ENCODE measurements around the gene MYD88.
"Not testable (repeated sequence)": the region's sequence is repeated elsewhere in the genome, so short reads cannot be mapped to it uniquely, and the experiment has no call there.

MYD88 gene

DNA sequence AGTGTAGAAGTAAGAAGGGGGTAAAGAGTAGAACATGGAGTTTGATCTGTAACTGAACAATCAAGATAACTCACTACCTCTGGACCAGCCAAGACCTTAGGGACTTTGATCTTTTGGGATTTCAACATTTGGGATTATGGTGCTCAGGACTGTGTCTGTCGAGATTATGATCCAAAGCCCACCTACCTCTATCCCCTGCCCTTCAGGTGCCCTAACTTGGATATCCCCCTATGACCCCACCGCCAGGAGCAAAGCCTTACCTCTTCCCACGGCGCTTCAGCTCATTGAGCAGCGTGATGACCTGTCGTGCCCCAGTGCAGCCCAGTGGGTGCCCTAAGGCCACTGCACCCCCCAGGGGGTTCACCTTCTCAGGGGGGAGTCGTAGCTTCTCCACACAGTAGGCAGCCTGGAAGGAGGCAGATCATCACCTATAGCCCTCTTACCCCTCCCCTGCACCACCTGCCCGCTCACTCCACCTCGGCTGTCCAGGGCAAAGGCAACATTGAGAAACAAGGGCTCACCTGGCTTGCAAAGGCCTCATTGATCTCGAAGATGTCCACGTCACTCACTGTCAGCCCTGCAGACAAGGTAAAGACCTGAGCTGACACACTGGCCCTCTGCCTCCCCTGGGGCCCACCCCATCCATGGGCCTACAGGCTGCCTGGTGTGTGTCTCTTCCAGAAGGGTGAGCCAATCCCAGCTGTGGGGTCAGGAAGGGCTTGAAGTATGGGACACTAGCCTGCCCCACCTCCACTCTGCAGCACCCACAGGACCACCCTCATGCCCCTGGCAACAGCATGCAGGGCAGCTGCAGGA, 12.9 kb upstream of the MYD88 start:
- no peak for FAIRE-seq

DNA sequence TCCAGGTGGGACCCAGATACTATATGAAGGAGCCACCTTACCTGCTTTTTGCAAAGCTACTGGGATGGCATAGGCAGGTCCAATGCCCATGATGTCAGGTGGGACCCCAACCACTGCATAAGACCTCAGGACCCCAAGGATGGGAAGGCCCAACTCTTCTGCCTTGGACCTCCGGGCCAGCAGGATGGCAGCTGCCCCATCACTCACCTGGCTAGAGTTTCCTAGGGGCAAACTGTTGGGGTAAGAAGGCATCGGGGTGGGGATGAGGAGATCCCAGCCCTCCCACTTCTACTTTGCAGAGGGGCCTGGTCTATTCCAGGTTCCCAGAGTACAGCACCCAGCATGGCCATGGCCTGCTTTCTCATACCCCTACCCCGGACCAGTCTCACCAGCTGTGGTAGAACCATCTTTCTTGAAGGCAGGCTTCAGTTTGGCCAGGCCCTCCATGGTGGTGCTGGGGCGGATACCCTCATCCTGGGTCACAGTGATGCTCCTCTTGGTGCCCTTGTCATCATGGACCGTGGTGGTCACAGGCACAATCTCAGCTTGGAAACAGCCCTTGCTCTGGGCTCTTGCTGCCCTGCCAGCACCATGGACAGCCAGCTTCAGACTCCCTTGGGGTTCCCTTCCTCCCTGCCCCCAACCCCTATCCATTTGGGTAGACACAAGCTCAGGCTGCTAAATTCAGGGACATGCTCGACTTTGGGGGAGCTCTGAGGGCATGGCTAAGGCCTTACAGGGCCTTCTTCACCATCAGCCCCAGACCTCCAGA, 12.2 kb upstream of the MYD88 start:
- FAIRE-seq (no peak), DNase-seq (ENCODE audit: low spot score) (no peak)

More for the DNA sequence above, 12.9 kb upstream of the MYD88 start:
- DNase-seq (ENCODE audit: low spot score) = no peak

DNA sequence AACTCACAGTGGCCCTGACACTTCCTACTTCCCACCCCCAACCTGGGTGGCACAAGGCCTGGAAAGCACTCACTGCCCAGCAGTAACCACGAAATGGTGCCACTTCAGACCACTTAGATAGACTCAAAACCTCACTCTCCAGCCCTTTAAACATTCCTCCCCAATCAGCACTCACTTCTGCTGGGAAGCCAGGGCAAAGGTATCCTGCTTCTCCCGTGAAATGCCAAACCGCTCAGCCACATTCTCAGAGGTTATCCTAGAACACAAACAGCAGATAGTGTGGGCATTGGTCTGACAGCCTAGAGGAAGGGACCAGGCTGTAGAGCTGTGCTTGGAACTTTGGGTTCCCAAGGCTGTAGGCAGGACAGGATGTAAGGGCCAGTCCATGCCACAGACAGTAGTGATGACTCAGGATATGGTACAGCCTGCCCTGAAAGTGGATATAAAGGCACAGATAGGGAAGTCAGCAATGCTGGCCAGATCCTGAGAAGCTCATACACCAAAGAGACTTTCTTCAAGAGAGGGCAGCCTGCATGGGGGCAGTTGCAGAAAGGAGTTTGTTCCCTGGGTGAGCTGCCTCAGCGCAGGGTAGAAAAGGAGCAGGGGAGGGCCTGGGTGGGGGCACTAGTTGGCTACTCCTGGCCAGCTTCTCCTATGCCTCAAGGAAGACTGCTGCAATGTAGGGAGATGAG, 10.7 kb upstream of the MYD88 start:
- no peak for FAIRE-seq
- no peak for DNase-seq (ENCODE audit: low spot score)

DNA sequence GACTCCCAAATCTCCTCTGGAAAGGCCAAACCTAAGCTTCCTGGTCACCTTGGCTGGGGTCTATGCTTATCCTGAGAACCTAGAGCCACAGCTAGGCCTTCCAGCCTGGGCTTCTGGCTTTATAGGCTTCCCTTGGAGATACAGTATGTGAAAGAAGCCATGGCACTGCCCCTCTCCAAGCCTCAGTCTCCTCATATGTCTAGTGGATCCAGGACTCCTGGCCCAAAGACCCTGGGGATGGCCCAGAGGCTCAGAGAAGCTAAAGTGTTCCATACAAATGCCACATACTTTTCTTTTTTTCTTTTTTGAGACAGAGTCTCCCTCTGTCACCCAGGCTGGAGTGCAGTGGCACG, 10.2 kb upstream of the MYD88 start:
- FAIRE-seq (no peak), DNase-seq (ENCODE audit: low spot score) (no peak)

DNA sequence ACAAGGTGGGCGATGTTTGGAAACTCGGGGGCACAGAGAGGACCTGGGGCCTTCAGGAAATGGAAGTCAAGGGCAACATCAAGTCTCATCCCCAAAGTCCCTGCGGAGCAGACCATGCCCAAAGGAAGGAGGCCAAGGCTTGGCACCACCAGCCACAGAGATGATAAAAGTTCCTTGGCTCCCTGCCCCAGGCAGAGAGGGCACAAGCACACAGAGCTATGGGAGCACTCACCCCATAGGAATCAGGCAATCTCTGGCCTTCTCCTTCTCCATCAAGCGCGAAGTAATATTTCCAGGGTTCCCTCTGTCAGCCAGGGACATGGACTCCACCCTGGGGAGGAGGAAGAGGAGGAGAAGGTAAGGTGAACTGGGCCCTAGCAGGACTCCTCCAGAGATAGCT, 9.4 kb upstream of the MYD88 start:
- FAIRE-seq (no peak), DNase-seq (ENCODE audit: low spot score) (no peak)

DNA sequence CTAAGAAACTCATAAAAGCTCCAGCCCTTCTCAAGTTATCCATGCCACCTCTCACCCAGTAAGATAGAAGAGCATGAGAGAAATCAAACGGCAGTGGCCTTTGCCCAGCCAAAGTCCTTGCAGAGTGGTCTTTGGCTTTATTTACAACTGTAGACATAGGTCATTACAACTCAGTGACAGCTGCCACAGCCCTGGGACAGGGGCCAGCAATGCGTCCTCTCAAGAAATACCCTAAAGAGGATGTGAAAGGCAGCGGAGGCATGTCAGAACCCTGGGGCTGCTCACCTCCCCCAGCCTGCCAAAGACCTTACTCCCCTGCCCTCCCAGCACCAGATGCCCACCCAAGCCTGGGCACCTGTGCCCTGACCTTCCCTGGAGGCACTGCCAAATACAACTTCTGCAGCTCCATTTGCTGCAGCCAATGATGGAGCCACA, 7.8 kb upstream of the MYD88 start:
- FAIRE-seq = no peak
- DNase-seq (ENCODE audit: low spot score) = no peak

DNA sequence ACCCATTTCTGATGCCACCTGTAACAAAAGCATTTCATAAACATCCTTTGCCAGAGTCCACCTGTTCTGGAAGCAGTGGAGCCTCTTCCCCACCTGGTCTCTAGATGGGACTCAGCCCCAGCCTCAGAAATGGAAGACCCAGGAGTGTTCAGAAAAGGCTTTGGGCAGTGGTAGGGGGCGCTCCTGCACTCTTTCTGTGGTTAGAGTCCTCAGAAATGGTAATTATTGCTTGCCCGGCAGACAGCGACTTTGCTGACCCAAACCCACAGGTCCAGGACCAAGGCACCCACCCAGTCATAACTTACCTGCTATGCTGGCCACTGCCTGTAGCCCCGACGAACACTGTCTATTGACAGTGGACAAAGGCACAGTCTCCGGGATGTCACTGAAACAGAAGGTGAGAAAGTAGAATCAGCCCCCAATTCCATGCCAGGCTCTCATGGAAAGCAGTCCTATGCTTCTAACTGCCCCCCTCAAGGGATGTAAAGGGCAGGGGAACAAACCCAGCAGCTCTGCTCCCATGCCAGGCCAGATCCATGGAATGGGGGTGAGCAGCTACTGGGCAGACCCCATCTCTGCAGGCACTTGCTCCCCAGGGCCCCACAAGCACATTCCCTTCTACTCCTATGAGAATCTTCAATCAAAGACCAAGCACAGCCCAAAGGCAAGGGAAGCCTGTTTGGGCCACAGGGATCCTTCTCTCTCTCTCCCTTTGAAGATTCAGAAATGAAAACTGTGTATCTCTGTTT, 6.7 kb upstream of the MYD88 start:
- DNase-seq (ENCODE audit: low spot score) (no peak), FAIRE-seq (no peak)

DNA sequence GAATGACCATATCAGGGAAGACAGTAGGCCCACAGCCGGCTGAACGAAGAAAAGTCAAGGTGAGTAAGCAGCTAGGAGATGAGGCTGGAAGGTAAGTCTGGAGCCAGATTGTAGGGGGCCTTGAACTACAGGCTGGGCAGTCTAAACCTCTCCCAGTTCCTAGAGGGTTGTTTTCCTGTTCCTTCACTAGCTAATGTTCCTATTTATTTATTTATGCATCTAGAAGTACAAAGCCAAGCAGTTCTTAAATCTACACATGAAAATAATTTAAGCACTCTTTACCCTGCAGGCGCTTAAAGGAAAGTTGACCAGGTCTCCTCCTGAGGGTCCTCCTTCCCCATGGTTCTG, 5.3 kb upstream of the MYD88 start:
- DNase-seq (ENCODE audit: low spot score) (no peak), FAIRE-seq (no peak)

DNA sequence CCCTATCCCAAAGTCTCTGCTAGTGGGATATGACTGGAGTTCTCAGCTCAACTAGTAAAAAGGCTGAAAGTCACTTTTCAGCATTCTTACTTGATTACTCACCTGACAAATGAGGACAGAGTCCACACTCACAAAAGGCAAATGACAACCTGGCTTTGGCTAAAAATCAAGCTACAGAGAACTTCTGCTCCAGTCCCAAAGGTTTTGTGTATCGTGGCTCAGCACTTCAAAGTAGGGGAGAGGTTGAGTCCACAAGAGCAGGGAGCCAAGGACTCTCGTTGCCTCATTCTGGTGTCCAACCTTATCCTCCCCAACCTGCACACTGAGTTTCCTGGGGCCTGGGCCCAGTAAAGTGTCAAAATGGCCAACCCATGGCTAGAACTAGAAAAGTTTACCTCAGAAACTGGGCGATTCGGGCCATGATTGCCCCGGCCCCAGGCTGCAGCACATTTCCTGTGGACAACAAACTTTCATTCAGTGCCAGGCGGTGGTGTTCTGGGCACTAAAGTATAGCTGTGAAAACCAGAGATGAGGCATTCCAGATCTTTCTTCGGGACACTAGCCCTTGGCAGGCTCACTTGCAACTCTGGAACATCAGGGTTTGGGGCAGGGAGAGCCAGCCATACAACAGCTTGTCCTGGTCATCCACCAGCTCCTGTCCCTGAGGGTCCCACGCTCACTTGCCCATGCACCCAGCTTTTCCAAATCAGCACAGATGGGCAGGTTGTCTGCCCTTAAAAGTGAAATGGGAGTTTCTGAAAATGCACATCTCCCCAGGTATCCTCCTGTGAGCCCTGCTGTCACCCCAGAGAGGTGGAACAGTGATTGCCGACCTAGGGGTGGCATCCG, 4.7 kb upstream of the MYD88 start:
- DNase-seq (ENCODE audit: low spot score) = no peak
- FAIRE-seq = no peak

DNA sequence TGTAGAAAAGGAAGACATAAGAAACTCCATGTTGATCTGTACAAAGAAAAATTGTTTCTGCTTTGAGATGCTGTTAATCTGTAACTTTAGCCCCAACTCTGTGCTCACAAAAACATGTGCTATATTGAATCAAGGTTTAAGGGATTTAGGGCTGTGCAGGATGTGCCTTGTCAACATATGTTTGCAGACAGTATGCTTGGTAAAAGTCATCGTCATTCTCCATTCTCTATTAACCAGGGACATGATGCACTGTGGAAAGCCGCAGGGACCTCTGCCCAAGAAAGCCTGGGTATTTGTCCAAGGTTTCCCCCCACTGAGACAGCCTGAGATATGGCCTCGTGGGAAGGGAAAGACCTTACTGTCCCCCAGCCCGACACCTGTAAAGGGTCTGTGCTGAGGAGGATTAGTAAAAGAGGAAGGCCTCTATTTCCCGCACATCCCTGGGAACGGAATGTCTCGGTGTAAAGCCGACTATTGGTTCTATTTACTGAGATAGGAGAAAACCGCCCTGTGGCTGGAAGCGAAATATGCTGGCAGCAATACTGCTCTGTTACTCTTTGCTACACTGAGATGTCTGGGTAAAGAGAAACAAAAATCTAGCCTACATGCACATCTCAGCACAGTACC, 3.8 kb upstream of the MYD88 start:
- FAIRE-seq; DNase-seq (ENCODE audit: low spot score): not testable (repeated sequence)

DNA sequence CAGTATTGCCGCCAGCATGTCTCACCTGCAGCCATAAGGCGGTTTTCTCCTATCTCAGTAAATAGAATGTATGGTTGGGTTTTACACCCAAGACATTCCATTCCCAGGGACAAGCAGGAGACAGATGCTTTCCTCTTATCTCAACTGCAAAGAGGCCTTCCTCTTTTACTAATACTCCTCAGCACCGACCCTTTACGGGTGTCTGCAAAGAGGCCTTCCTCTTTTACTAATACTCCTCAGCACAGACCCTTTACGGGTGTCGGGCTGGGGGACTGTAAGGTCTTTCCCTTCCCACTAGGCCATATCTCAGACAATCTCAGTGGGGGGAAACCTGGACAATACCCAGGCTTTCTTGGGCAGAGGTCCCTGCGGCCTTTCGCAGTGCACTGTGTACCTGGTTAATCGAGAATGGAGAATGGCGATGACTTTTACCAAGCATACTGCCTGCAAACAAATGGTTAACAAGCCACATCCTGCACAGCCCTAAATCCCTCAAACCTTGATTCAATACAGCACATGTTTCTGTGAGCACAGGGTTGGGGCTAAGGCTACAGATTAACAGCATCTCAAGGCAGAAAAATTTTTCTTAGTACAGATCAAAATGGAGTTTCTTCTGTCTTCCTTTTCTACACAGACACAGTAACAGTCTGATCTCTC, 2.7 kb upstream of the MYD88 start:
- not testable (repeated sequence) for DNase-seq (ENCODE audit: low spot score); FAIRE-seq

DNA sequence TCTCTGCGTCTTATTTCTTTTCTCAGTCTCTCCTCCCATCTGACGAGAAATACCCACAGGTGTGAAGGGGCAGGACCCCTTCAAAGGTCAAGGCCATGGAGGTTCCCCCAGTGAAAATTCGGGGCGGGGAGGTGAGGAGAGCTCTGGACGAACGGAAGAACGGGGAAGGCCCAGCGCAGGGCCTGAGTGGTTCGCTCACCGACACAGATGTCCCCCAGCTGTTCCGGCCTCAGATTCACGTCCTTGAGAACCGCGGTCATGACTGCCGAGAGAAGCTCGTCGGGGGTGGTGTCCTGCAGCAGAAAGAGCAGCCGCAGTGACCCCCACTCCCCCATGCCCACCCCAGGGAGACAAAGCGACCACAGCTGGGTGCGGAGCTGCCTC, 2.1 kb upstream of the MYD88 start:
- no peak for DNase-seq (ENCODE audit: low spot score)
- FAIRE-seq = no peak

DNA sequence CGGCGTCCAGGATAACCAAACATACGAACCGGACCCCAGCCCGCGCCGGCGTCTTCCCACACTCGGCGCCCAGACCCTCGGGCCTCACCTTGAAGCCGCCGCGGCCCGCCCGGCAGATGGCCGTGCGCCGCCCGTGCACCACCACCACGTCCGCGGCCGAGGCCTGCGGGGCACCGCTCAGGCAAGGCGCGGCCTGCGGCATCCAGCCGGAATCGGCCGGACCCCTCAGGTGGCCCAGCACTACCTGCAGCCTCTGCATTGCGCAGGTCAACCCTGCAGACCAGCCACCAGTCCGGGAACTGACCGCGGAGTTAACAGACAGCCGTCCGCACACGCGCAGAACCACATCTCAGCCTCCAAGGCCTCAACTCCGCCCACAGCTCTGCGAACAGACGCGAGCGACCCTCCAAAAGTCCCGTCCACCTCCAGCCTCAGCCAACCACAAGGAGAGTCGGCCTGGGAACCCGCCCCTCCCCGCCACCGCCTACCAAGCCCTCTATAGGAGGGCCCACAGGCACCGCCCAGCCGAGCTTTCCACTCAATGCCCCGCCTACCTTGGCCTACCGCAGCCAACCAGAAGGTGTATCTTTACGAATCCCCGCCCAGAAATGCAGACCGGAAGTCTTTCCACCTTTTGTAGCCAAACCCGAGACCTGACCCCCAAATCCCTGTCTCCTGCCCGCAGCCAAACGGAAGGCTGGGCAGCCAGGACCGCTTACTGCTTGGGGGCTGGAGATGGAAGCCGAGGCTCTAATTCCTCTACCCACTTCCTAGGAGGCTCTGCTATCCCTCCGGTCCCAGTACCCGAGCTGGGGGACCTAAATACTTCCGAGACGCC, 1.5 kb upstream of the MYD88 start, which contains the start of gene ACAA1:
ACAA1 (minus strand) TSS at position 351 of the 838 bp plus-strand sequence; CDS start at position 259, 92 bp downstream.
- peak; percentile 89 for FAIRE-seq
- DNase-seq (ENCODE audit: low spot score) = peak; percentile 94

DNA sequence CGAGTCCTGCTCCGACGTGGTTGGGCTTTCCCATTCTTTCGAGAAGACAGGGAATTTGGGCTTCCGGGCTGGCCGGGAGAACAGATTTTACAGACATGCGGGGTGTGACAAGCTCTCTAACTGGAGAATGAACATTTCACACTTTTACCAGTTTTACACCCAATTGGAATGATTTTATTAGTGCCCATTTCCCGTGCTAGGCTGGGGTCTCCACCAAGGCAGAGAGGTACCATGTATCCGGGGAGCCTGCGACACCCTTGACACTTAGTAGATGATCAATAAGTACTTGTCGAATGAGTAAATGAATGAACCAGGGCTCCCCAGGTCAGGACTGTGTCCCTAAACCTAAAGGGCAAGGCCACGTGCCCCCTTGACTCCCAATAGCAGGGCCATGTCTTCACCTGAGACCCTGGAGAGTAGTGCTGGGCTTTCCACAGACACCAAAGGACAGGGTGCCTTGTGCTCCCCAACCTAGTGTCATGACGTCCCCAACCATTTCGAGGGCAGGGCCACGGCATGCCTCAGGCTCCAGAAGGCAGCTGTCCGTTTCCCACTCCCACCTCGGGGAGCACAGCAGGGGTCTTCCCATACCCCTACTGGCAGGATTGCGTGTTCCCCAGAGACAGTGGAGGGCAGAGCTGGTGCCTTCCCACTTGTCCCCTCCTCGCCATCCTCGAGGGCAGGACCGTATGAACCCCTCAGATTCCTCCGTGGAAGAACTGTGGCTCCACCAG, 679 bp upstream of the MYD88 start:
- DNase-seq (ENCODE audit: low spot score) (no peak), FAIRE-seq (no peak)

DNA sequence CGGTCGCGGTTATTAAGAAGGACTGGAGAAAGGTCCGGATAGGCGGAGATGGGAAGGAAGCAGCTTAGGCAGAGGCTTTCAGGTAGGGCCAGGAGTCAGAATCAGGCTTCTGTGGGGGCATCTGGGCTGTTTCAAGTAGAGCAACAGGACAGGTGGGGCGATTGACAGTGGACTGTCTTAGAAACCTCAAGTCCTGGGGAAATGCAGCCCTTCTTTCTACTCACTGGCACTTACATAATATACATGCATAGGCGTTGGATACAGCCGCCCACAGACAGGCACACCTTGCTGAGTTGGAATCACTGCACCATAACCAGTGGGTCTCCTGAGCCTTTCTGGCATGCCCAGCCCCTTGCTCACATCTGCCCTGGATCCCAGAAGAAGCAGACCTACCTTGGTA, 730 bp downstream of the MYD88 start:
- no peak for FAIRE-seq
- no peak for DNase-seq (ENCODE audit: low spot score)

DNA sequence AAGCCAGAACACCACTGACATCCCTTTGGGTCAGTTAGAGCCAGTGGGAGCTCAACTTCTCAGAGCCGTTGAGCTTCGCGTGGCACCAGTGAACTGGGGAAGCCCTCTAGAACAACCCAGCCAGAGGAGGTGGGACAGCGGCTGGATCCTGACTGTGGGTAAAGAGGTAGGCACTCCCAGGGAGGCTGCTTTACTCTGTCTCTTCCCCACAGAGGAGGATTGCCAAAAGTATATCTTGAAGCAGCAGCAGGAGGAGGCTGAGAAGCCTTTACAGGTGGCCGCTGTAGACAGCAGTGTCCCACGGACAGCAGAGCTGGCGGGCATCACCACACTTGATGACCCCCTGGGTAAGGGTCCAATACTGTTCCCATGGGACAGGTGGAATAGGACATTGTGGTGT, 1.2 kb downstream of the MYD88 start:
- FAIRE-seq = no peak

DNA sequence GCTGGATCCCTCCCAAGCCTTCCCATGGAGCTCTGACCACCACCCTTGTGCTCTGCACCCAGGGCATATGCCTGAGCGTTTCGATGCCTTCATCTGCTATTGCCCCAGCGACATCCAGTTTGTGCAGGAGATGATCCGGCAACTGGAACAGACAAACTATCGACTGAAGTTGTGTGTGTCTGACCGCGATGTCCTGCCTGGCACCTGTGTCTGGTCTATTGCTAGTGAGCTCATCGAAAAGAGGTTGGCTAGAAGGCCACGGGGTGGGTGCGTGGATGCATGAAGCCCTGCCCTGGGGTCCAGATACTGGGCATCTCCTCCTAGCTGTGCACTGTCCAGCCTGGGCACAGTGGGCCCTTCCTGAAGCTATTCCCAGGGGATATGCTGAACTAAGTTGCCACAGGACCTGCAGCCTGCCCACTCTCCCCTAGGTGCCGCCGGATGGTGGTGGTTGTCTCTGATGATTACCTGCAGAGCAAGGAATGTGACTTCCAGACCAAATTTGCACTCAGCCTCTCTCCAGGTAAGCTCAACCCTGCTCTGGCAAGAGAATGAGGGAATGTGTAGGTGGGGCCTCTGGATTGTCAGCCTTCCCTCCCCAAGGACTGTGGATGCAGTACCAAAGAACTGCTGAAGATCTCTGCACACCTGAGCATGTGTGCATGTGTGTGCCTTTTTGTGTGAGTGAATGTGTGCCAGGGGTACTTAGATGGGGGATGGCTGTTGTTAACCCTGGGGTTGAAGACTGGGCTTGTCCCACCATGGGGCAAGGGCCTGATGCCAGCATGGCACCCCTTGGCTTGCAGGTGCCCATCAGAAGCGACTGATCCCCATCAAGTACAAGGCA, 2.1 kb downstream of the MYD88 start:
- no peak for FAIRE-seq
- DNase-seq (ENCODE audit: low spot score) = no peak

More for the DNA sequence above, 1.2 kb downstream of the MYD88 start:
- no peak for DNase-seq (ENCODE audit: low spot score)
